Parathyroid adenoma (tissue), 2 donors: ENCODE measurements around the gene TEX29.

ENCODE experiments used
- H2AFZ ChIP-seq: fragments of 300-600 bp; sonication (generic); one replicate; pipeline ENCODE4 v1.7.0; 2017; ENCODE audit warnings: antibody characterized with exemption, mild to moderate bottlenecking
- H3K27ac ChIP-seq: fragments of 300-600 bp; sonication (generic); one replicate; pipeline ENCODE4 v1.7.0; 2017
- H3K27me3 ChIP-seq: fragments of 300-600 bp; sonication (generic); one replicate; pipeline ENCODE4 v1.7.0; 2017; ENCODE audit warnings: low read length; ENCODE audit not compliant: control insufficient read depth, insufficient read depth
- H3K36me3 ChIP-seq: fragments of 300-600 bp; sonication (generic); one replicate; pipeline ENCODE4 v1.7.0; 2017; ENCODE audit warnings: low read length; ENCODE audit not compliant: control insufficient read depth, insufficient read depth
- H3K4me1 ChIP-seq: fragments of 300-600 bp; sonication (generic); one replicate; pipeline ENCODE4 v1.7.0; 2017; ENCODE audit warnings: control low read depth
- H3K4me2 ChIP-seq: fragments of 300-600 bp; sonication (generic); one replicate; pipeline ENCODE4 v1.7.0; 2017; ENCODE audit warnings: low read length
- H3K4me3 ChIP-seq: fragments of 300-600 bp; sonication (generic); one replicate; pipeline ENCODE4 v1.7.0; 2017; ENCODE audit warnings: low read depth, low read length
- H3K79me2 ChIP-seq: fragments of 300-600 bp; sonication (generic); one replicate; pipeline ENCODE4 v1.7.0; 2017; ENCODE audit warnings: control low read depth
- H3K9ac ChIP-seq: fragments of 300-600 bp; sonication (generic); one replicate; pipeline ENCODE4 v1.7.0; 2017; ENCODE audit warnings: mild to moderate bottlenecking
- H3K9me3 ChIP-seq: fragments of 300-600 bp; sonication (generic); one replicate; pipeline ENCODE4 v1.7.0; 2017; ENCODE audit warnings: low read length; ENCODE audit not compliant: control insufficient read depth
- CTCF ChIP-seq: fragments of 300-600 bp; sonication (generic); IDR thresholded peaks from one replicate; pipeline ENCODE4 v1.7.0; 2017; ENCODE audit warnings: antibody characterized with exemption, mild to moderate bottlenecking
- donor health status: primary hyperparathyroidism.

Gene TEX29

GRCh38 chr13:111283457-111283856 is 37.0 kb upstream of the TEX29 start:
- no peaks in the 10 kb centered on the region for H3K79me2 ChIP-seq
- no peaks in the 10 kb centered on the region for H3K4me1 ChIP-seq
- H3K27ac ChIP-seq: no peak overlapping the region

GRCh38 chr13:111283991-111284390 is 36.5 kb upstream of the TEX29 start:
- Histone ChIP-seq H3K9ac (no peak overlapping the region), H3K9me3 (no peaks in the 10 kb centered on the region), H3K4me3 (no peak overlapping the region), H3K79me2 (no peaks in the 10 kb centered on the region), H3K4me1 (no peaks in the 10 kb centered on the region), H3K4me2 (no peak overlapping the region), H3K27me3 (no peaks in the 10 kb centered on the region), H3K27ac (no peak overlapping the region), H2AFZ (no peak overlapping the region), H3K36me3 (no peaks in the 10 kb centered on the region)
- no peak for TF ChIP-seq CTCF

More at GRCh38 chr13:111283457-111283856, 37.0 kb upstream of the TEX29 start:
- H3K9me3 ChIP-seq: no peaks in the 10 kb centered on the region
- H3K27me3 ChIP-seq: no peaks in the 10 kb centered on the region
- no peak overlapping the region for H3K4me3 ChIP-seq
- H2AFZ ChIP-seq: no peak overlapping the region
- no peak overlapping the region for H3K9ac ChIP-seq
- no peak for TF ChIP-seq CTCF
- no peaks in the 10 kb centered on the region for H3K36me3 ChIP-seq
- no peak overlapping the region for H3K4me2 ChIP-seq

- H3K9ac ChIP-seq: no peak overlapping the region
- H3K27ac ChIP-seq: no peak overlapping the region
- H2AFZ ChIP-seq: no peak overlapping the region
- no peaks in the 10 kb centered on the region for H3K9me3 ChIP-seq
- H3K27me3 ChIP-seq: no peaks in the 10 kb centered on the region
- H3K4me3 ChIP-seq: no peak overlapping the region
- no peak overlapping the region for H3K4me2 ChIP-seq
- H3K36me3 ChIP-seq: no peaks in the 10 kb centered on the region
- H3K79me2 ChIP-seq: no peaks in the 10 kb centered on the region
- no peak for TF ChIP-seq CTCF
- H3K4me1 ChIP-seq: no peaks in the 10 kb centered on the region
Measured at GRCh38 chr13:111284565-111284964, 35.9 kb upstream of the TEX29 start.

- TF ChIP-seq CTCF: no peak
- H3K4me3 ChIP-seq: no peak overlapping the region
- no peak overlapping the region for H3K4me2 ChIP-seq
- no peak overlapping the region for H2AFZ ChIP-seq
- H3K4me1 ChIP-seq: no peaks in the 10 kb centered on the region
- no peaks in the 10 kb centered on the region for H3K36me3 ChIP-seq
- no peak overlapping the region for H3K27ac ChIP-seq
- no peaks in the 10 kb centered on the region for H3K79me2 ChIP-seq
- H3K9ac ChIP-seq: no peak overlapping the region
- no peaks in the 10 kb centered on the region for H3K9me3 ChIP-seq
- H3K27me3 ChIP-seq: no peaks in the 10 kb centered on the region
Measured at GRCh38 chr13:111286162-111286561, 34.3 kb upstream of the TEX29 start.

- Histone ChIP-seq H3K9me3 (no peaks in the 10 kb centered on the region), H3K27ac (no peak overlapping the region), H3K4me2 (no peak overlapping the region), H3K9ac (no peak overlapping the region), H3K27me3 (no peaks in the 10 kb centered on the region), H3K4me3 (no peak overlapping the region), H3K36me3 (no peaks in the 10 kb centered on the region), H2AFZ (no peak overlapping the region), H3K79me2 (no peaks in the 10 kb centered on the region), H3K4me1 (no peaks in the 10 kb centered on the region)
- no peak for TF ChIP-seq CTCF
Measured at GRCh38 chr13:111286749-111287148, 33.7 kb upstream of the TEX29 start.
